GM18867 (cell line): ENCODE results near the gene YTHDF2.

ENCODE experiments used
- ATAC-seq: cut with Tn5 transposase; IDR thresholded peaks from one replicate; pipeline ENCODE4 v1.9.1; 2021; ENCODE audit warnings: mild to moderate bottlenecking, moderate library complexity; ENCODE audit not compliant: unreplicated experiment

YTHDF2 gene

GRCh38 chr1:28796352-28797211 is 59.8 kb downstream of the YTHDF2 start:
- no peak for ATAC-seq

GRCh38 chr1:28800324-28800723 is 63.6 kb downstream of the YTHDF2 start:
- no peak for ATAC-seq

- ATAC-seq, result no peak
Observed at GRCh38 chr1:28801461-28801860, 64.7 kb downstream of the YTHDF2 start.

- ATAC-seq, result no peak
Observed at GRCh38 chr1:28803051-28803450, 66.3 kb downstream of the YTHDF2 start.

GRCh38 chr1:28803662-28804061 is 66.9 kb downstream of the YTHDF2 start:
- ATAC-seq, result no peak

GRCh38 chr1:28804071-28804470 is 67.3 kb downstream of the YTHDF2 start:
- no peak for ATAC-seq

- ATAC-seq, result no peak
Observed at GRCh38 chr1:28807046-28807445, 70.3 kb downstream of the YTHDF2 start.

GRCh38 chr1:28807986-28808385 is 71.2 kb downstream of the YTHDF2 start:
- no peak for ATAC-seq

- ATAC-seq, result no peak
Observed at GRCh38 chr1:28811369-28811765, 74.6 kb downstream of the YTHDF2 start.

GRCh38 chr1:28811766-28812668 is 75.3 kb downstream of the YTHDF2 start, which contains the start of gene OPRD1:
TSS of gene OPRD1 (plus strand) at chr1:28812170. CDS start at chr1:28812384, 214 bp downstream.
- no peak for ATAC-seq

- ATAC-seq, result no peak
Observed at GRCh38 chr1:28812669-28813468, 76.1 kb downstream of the YTHDF2 start.

GRCh38 chr1:28813931-28814465 is 77.3 kb downstream of the YTHDF2 start:
- no peak for ATAC-seq

- no peak for ATAC-seq
Observed at GRCh38 chr1:28815533-28816185, 78.9 kb downstream of the YTHDF2 start.

- no peak for ATAC-seq
Observed at GRCh38 chr1:28817133-28817532, 80.4 kb downstream of the YTHDF2 start.

GRCh38 chr1:28819020-28819419 is 82.3 kb downstream of the YTHDF2 start:
- ATAC-seq, result no peak
